Fibroblast of the conjunctiva (primary cell): Measurements from ENCODE around the gene SLCO3A1.
A peak's percentile ranks its signal among the peaks of the same experiment; 100 is the strongest.

Experiments
- DNase-seq: peaks from one replicate; pipeline ENCODE4 v3.0.0-alpha.2; 2010; ENCODE audit warnings: low read depth

SLCO3A1 gene

GRCh38 chr15:91861223-91861622 lies 7.7 kb downstream of the SLCO3A1 start:
- DNase-seq, result no peak

- no peak for DNase-seq
Observed at GRCh38 chr15:91862891-91863504, 9.5 kb downstream of the SLCO3A1 start.

- no peak for DNase-seq
Observed at GRCh38 chr15:91863621-91864255, 10.2 kb downstream of the SLCO3A1 start.

GRCh38 chr15:91864664-91865063 lies 11.2 kb downstream of the SLCO3A1 start:
- DNase-seq, result no peak

GRCh38 chr15:91865486-91865885 lies 12.0 kb downstream of the SLCO3A1 start:
- DNase-seq, result no peak

GRCh38 chr15:91865950-91866349 lies 12.4 kb downstream of the SLCO3A1 start:
- no peak for DNase-seq

GRCh38 chr15:91866371-91866905 lies 12.9 kb downstream of the SLCO3A1 start:
- no peak for DNase-seq

- DNase-seq, result no peak
Observed at GRCh38 chr15:91866971-91867372, 13.5 kb downstream of the SLCO3A1 start.

GRCh38 chr15:91867581-91868026 lies 14.1 kb downstream of the SLCO3A1 start:
- peak; percentile 86 for DNase-seq

- DNase-seq, result no peak
Observed at GRCh38 chr15:91870876-91871537, 17.5 kb downstream of the SLCO3A1 start.

- no peak for DNase-seq
Observed at GRCh38 chr15:91871837-91872236, 18.3 kb downstream of the SLCO3A1 start.

- no peak for DNase-seq
Observed at GRCh38 chr15:91872356-91873137, 19.0 kb downstream of the SLCO3A1 start.

- DNase-seq, result no peak
Observed at GRCh38 chr15:91873138-91873536, 19.6 kb downstream of the SLCO3A1 start.

GRCh38 chr15:91874171-91874570 lies 20.7 kb downstream of the SLCO3A1 start:
- no peak for DNase-seq

GRCh38 chr15:91874992-91875660 lies 21.6 kb downstream of the SLCO3A1 start:
- no peak for DNase-seq

GRCh38 chr15:91876187-91876586 lies 22.7 kb downstream of the SLCO3A1 start:
- no peak for DNase-seq

GRCh38 chr15:91878319-91878870 lies 24.9 kb downstream of the SLCO3A1 start:
- no peak for DNase-seq

GRCh38 chr15:91879158-91879557 lies 25.6 kb downstream of the SLCO3A1 start:
- DNase-seq, result no peak

GRCh38 chr15:91880373-91880772 lies 26.9 kb downstream of the SLCO3A1 start:
- no peak for DNase-seq

GRCh38 chr15:91881569-91882297 lies 28.2 kb downstream of the SLCO3A1 start:
- no peak for DNase-seq
